ENCODE results near the gene TTC36. TPM values are rescaled to one million over a fixed set of nuclear protein-coding genes. Genes with fewer than 3 reads are reported as not detected.
A peak's percentile ranks its signal among the peaks of the same experiment; 100 is the strongest.

The TTC36 gene
- total and polyA plus RNA-seq, 2 donors (not counting 1 experiment from before 2014, with no cell fraction given): 0.19 to 0.79 TPM

- intact Hi-C loops (cut with micrococcal nuclease): no loop called here
- ATAC-seq (ENCODE audit: low read depth): no peak
- H3K27me3 ChIP-seq (replicated peaks in 1 of 4; ENCODE audit: control extremely low read depth in 1 of 4, control insufficient read depth in 3 of 4, insufficient read depth in 4 of 4, low read length in 3 of 4): no peaks in the 10 kb centered on the region
- no peak overlapping the region for H3K27ac ChIP-seq (ENCODE audit: low read length in 2 of 2)
- no peaks in the 10 kb centered on the region for H3K9me3 ChIP-seq (ENCODE audit: control extremely low read depth in 1 of 3, control insufficient read depth in 2 of 3, insufficient read depth in 1 of 3, low read length in 2 of 3)
- ChIA-PET CTCF (no interaction called here), POLR2A (interaction anchor here (0.7 kb wide), 1 partner anchor 9 kb away, joined by 3 read pairs; no protein-coding TSS in a partner anchor)
- peaks cover 18% of the 10 kb centered on the region for H3K4me1 Mint-ChIP-seq
- H3K4me3 ChIP-seq (ENCODE audit: control extremely low read depth in 1 of 5, extremely low read depth in 1 of 5, insufficient read depth in 1 of 5, low read depth in 2 of 5, low read length in 4 of 5): no peak overlapping the region
- no peaks in the 10 kb centered on the region for H3K27me3 Mint-ChIP-seq
- no peak overlapping the region for H3K27ac Mint-ChIP-seq
- H3K4me1 ChIP-seq (ENCODE audit: control insufficient read depth in 2 of 2, insufficient read depth in 2 of 2, low read length in 2 of 2): peaks cover 14 to 21% of the 10 kb centered on the region in 2 donors
- TF ChIP-seq, protein P1, sequence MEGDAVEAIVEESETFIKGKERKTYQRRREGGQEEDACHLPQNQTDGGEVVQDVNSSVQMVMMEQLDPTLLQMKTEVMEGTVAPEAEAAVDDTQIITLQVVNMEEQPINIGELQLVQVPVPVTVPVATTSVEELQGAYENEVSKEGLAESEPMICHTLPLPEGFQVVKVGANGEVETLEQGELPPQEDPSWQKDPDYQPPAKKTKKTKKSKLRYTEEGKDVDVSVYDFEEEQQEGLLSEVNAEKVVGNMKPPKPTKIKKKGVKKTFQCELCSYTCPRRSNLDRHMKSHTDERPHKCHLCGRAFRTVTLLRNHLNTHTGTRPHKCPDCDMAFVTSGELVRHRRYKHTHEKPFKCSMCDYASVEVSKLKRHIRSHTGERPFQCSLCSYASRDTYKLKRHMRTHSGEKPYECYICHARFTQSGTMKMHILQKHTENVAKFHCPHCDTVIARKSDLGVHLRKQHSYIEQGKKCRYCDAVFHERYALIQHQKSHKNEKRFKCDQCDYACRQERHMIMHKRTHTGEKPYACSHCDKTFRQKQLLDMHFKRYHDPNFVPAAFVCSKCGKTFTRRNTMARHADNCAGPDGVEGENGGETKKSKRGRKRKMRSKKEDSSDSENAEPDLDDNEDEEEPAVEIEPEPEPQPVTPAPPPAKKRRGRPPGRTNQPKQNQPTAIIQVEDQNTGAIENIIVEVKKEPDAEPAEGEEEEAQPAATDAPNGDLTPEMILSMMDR (IDR thresholded peaks at IDR 0.05): no peak
- TF ChIP-seq EZH2 (IDR thresholded peaks at IDR 0.05; ENCODE audit: borderline replicate concordance, insufficient read depth, low read depth, low read length, poor library complexity, severe bottlenecking): no peak
- no peaks in the 10 kb centered on the region for H3K9me3 Mint-ChIP-seq (ENCODE audit: insufficient read depth)
- no peak for DNase-seq
- H3K4me3 Mint-ChIP-seq: peak overlapping the region; percentile 19
- H3K36me3 ChIP-seq (replicated peaks in 1 of 2; ENCODE audit: control extremely low read depth in 1 of 2, control insufficient read depth in 1 of 2, extremely low read depth in 1 of 2, insufficient read depth in 2 of 2, low read length in 1 of 2): no peaks in the 10 kb centered on the region
- H2AFZ ChIP-seq (ENCODE audit: insufficient read depth, low read depth, low read length, poor library complexity, severe bottlenecking): no peak overlapping the region
- H4K20me1 ChIP-seq (ENCODE audit: control insufficient read depth, insufficient read depth, low read length, poor library complexity, severe bottlenecking): no peaks in the 10 kb centered on the region
- no peak overlapping the region for H3K4me2 ChIP-seq (replicated peaks; ENCODE audit: low read depth, low read length, poor library complexity, severe bottlenecking)
- WGBS (ENCODE audit: insufficient coverage): 93% methylated on average over 24 of the region's 27 CpGs
- no peak overlapping the region for H3K9ac ChIP-seq (ENCODE audit: low read length)
- no peaks in the 10 kb centered on the region for H3K79me2 ChIP-seq (ENCODE audit: control insufficient read depth, insufficient read depth, low read length)
Measured at GRCh38 chr11:118533769-118534729, 6.8 kb downstream of the TTC36 start.

GRCh38 chr11:118535261-118535660 lies 8.0 kb downstream of the TTC36 start:
- CTCF ChIA-PET: no interaction called here
- Histone ChIP-seq H3K9me3 (ENCODE audit: control extremely low read depth in 1 of 3, control insufficient read depth in 2 of 3, insufficient read depth in 1 of 3, low read length in 2 of 3) (no peaks in the 10 kb centered on the region), H3K79me2 (ENCODE audit: control insufficient read depth, insufficient read depth, low read length) (no peaks in the 10 kb centered on the region), H3K9ac (ENCODE audit: low read length) (no peak overlapping the region), H3K27me3 (replicated peaks in 1 of 4; ENCODE audit: control extremely low read depth in 1 of 4, control insufficient read depth in 3 of 4, insufficient read depth in 4 of 4, low read length in 3 of 4) (no peaks in the 10 kb centered on the region), H2AFZ (ENCODE audit: insufficient read depth, low read depth, low read length, poor library complexity, severe bottlenecking) (no peak overlapping the region), H3K36me3 (replicated peaks in 1 of 2; ENCODE audit: control extremely low read depth in 1 of 2, control insufficient read depth in 1 of 2, extremely low read depth in 1 of 2, insufficient read depth in 2 of 2, low read length in 1 of 2) (no peaks in the 10 kb centered on the region), H3K4me3 (ENCODE audit: control extremely low read depth in 1 of 5, extremely low read depth in 1 of 5, insufficient read depth in 1 of 5, low read depth in 2 of 5, low read length in 4 of 5) (no peak overlapping the region), H4K20me1 (ENCODE audit: control insufficient read depth, insufficient read depth, low read length, poor library complexity, severe bottlenecking) (no peaks in the 10 kb centered on the region), H3K4me1 (ENCODE audit: control insufficient read depth in 2 of 2, insufficient read depth in 2 of 2, low read length in 2 of 2) (peaks cover 7 to 11% of the 10 kb centered on the region in 2 donors), H3K27ac (ENCODE audit: low read length in 2 of 2) (no peak overlapping the region), H3K4me2 (replicated peaks; ENCODE audit: low read depth, low read length, poor library complexity, severe bottlenecking) (no peak overlapping the region)
- intact Hi-C loops (cut with micrococcal nuclease): no loop called here
- 87% methylated on average over 8 of the region's 9 CpGs for WGBS (ENCODE audit: insufficient coverage)
- Mint-ChIP-seq H3K27me3 (no peaks in the 10 kb centered on the region), H3K27ac (no peak overlapping the region), H3K9me3 (ENCODE audit: insufficient read depth) (no peaks in the 10 kb centered on the region), H3K4me3 (no peak overlapping the region), H3K4me1 (peaks cover 10% of the 10 kb centered on the region)
- TF ChIP-seq EZH2 (IDR thresholded peaks at IDR 0.05; ENCODE audit: borderline replicate concordance, insufficient read depth, low read depth, low read length, poor library complexity, severe bottlenecking): no peak
- TF ChIP-seq, protein P1 (IDR thresholded peaks at IDR 0.05): no peak
- POLR2A ChIA-PET: no interaction called here
- no peak for ATAC-seq (ENCODE audit: low read depth)
- no peak for DNase-seq
